Epidermal melanocyte (primary cell): ENCODE measurements around the gene SACS.

Source experiments
- DNase-seq: peaks from one replicate; pipeline ENCODE4 v3.0.0; 2011; ENCODE audit warnings: low spot score; ENCODE audit not compliant: insufficient read length

Gene SACS

GRCh38 chr13:23367907-23368306 lies 65.6 kb downstream of the SACS start:
- no peak for DNase-seq

GRCh38 chr13:23365652-23366051 lies 67.8 kb downstream of the SACS start:
- DNase-seq: no peak

- DNase-seq: no peak
Observed at GRCh38 chr13:23359882-23360281, 73.6 kb downstream of the SACS start.

- no peak for DNase-seq
Observed at GRCh38 chr13:23357349-23357748, 76.2 kb downstream of the SACS start.

- DNase-seq: no peak
Observed at GRCh38 chr13:23356368-23356767, 77.1 kb downstream of the SACS start.

GRCh38 chr13:23354520-23354919 lies 79.0 kb downstream of the SACS start:
- DNase-seq: no peak

GRCh38 chr13:23352161-23352560 lies 81.3 kb downstream of the SACS start:
- DNase-seq: no peak

- no peak for DNase-seq
Observed at GRCh38 chr13:23350009-23350408, 83.5 kb downstream of the SACS start.

- peak; percentile 44 for DNase-seq
Observed at GRCh38 chr13:23349161-23349897, 84.2 kb downstream of the SACS start.

- no peak for DNase-seq
Observed at GRCh38 chr13:23348262-23349127, 85.0 kb downstream of the SACS start.

GRCh38 chr13:23347601-23348000 lies 85.9 kb downstream of the SACS start:
- DNase-seq: no peak

- DNase-seq: no peak
Observed at GRCh38 chr13:23344931-23345595, 88.4 kb downstream of the SACS start.

GRCh38 chr13:23339225-23339624 lies 94.3 kb downstream of the SACS start:
- no peak for DNase-seq

GRCh38 chr13:23330356-23330755 lies 103.1 kb downstream of the SACS start:
- DNase-seq: no peak

- no peak for DNase-seq
Observed at GRCh38 chr13:23325191-23325590, 108.3 kb downstream of the SACS start.

- no peak for DNase-seq
Observed at GRCh38 chr13:23323946-23324709, 109.4 kb downstream of the SACS start.

- no peak for DNase-seq
Observed at GRCh38 chr13:23322353-23323336, 110.9 kb downstream of the SACS start.

GRCh38 chr13:23321535-23322241 lies 111.8 kb downstream of the SACS start:
- DNase-seq: no peak

- DNase-seq: no peak
Observed at GRCh38 chr13:23320926-23321534, 112.5 kb downstream of the SACS start.
